ENCODE measurements around the gene KCNJ16.

KCNJ16 gene

GRCh38 chr17:70074236-70074830, 692 bp upstream of the KCNJ16 start:
- Histone ChIP-seq H3K4me3 (no peak overlapping the region), H3K27ac (no peak overlapping the region)
- no peak for TF ChIP-seq CTCF (IDR thresholded peaks at IDR 0.05)
- DNase-seq (ENCODE audit: low spot score) = no peak

GRCh38 chr17:70076189-70076588, 1.2 kb downstream of the KCNJ16 start:
- Histone ChIP-seq H3K27ac (no peak overlapping the region), H3K4me3 (no peak overlapping the region)
- no peak for TF ChIP-seq CTCF (IDR thresholded peaks at IDR 0.05)
- no peak for DNase-seq (ENCODE audit: low spot score)

- Histone ChIP-seq H3K4me3 (no peak overlapping the region), H3K27ac (no peak overlapping the region)
- DNase-seq (ENCODE audit: low spot score) = no peak
- no peak for TF ChIP-seq CTCF (IDR thresholded peaks at IDR 0.05)
Observed at GRCh38 chr17:70076831-70077230, 1.8 kb downstream of the KCNJ16 start.

GRCh38 chr17:70078549-70078948, 3.5 kb downstream of the KCNJ16 start:
- no peak for DNase-seq (ENCODE audit: low spot score)
- no peak overlapping the region for H3K27ac ChIP-seq
- H3K4me3 ChIP-seq = no peak overlapping the region
- TF ChIP-seq CTCF (IDR thresholded peaks at IDR 0.05) = no peak

- no peak for TF ChIP-seq CTCF (IDR thresholded peaks at IDR 0.05)
- Histone ChIP-seq H3K27ac (no peak overlapping the region), H3K4me3 (no peak overlapping the region)
- no peak for DNase-seq (ENCODE audit: low spot score)
Observed at GRCh38 chr17:70078994-70079531, 4.0 kb downstream of the KCNJ16 start.

GRCh38 chr17:70080541-70081347, 5.7 kb downstream of the KCNJ16 start:
- DNase-seq (ENCODE audit: low spot score) = no peak
- peak overlapping the region in 1 of 2 donors; percentile 16 for H3K27ac ChIP-seq
- H3K4me3 ChIP-seq = no peak overlapping the region
- no peak for TF ChIP-seq CTCF (IDR thresholded peaks at IDR 0.05)

GRCh38 chr17:70081885-70082284, 6.9 kb downstream of the KCNJ16 start:
- no peak overlapping the region for H3K4me3 ChIP-seq
- no peak for DNase-seq (ENCODE audit: low spot score)
- H3K27ac ChIP-seq = no peak overlapping the region
- no peak for TF ChIP-seq CTCF (IDR thresholded peaks at IDR 0.05)

All from coronary artery (tissue), 2 donors.